Measurements from ENCODE around the gene CBLN3. TPM values are rescaled to one million over a fixed set of nuclear protein-coding genes. Genes with fewer than 3 reads are reported as not detected.

Gene CBLN3
- total RNA-seq, 6 experiments from 2014 or later, result 3.3 to 5.0 (median 3.9) TPM

GRCh38 chr14:24430143-24430681 lies 744 bp upstream of the CBLN3 start:
- TF ChIP-seq CTCF (IDR thresholded peaks at IDR 0.05), result no peak
- no peaks in the 10 kb centered on the region for H3K9me3 Mint-ChIP-seq
- H3K36me3 Mint-ChIP-seq (ENCODE audit: low read depth), result peaks cover 8% of the 10 kb centered on the region
- peak; percentile 44 for DNase-seq
- H3K4me3 Mint-ChIP-seq, result peak overlapping the region; percentile 80
- peak overlapping the region; percentile 95 for H3K27ac Mint-ChIP-seq
- H3K4me1 Mint-ChIP-seq (ENCODE audit: low read depth), result peaks cover 49% of the 10 kb centered on the region
- peaks cover 2% of the 10 kb centered on the region for H3K27me3 Mint-ChIP-seq (ENCODE audit: insufficient read depth)

- no peak for TF ChIP-seq CTCF (IDR thresholded peaks at IDR 0.05)
- Mint-ChIP-seq H3K27ac (peak overlapping the region; percentile 96), H3K4me3 (peak overlapping the region; percentile 86; the same call in 1 of the 2 replicates), H3K36me3 (ENCODE audit: low read depth) (peaks cover 8% of the 10 kb centered on the region), H3K27me3 (ENCODE audit: insufficient read depth) (peaks cover 2% of the 10 kb centered on the region), H3K9me3 (no peaks in the 10 kb centered on the region), H3K4me1 (ENCODE audit: low read depth) (peaks cover 52% of the 10 kb centered on the region)
- no peak for DNase-seq
These were observed 657 bp downstream of the CBLN3 start for GRCh38 chr14:24428628-24429394.

GRCh38 chr14:24427537-24428508 lies 1.6 kb downstream of the CBLN3 start:
- Mint-ChIP-seq H3K4me3 (no peak overlapping the region), H3K36me3 (ENCODE audit: low read depth) (peaks cover 8% of the 10 kb centered on the region), H3K27me3 (ENCODE audit: insufficient read depth) (peaks cover 2% of the 10 kb centered on the region), H3K4me1 (ENCODE audit: low read depth) (peaks cover 45% of the 10 kb centered on the region), H3K27ac (peak overlapping the region; percentile 48; the same call in 1 of the 2 replicates), H3K9me3 (no peaks in the 10 kb centered on the region)
- no peak for DNase-seq
- no peak for TF ChIP-seq CTCF (IDR thresholded peaks at IDR 0.05)

GRCh38 chr14:24426912-24427536 lies 2.4 kb downstream of the CBLN3 start:
- peaks cover 2% of the 10 kb centered on the region for H3K27me3 Mint-ChIP-seq (ENCODE audit: insufficient read depth)
- H3K36me3 Mint-ChIP-seq (ENCODE audit: low read depth), result peaks cover 7% of the 10 kb centered on the region
- no peaks in the 10 kb centered on the region for H3K9me3 Mint-ChIP-seq
- H3K4me1 Mint-ChIP-seq (ENCODE audit: low read depth), result peaks cover 42% of the 10 kb centered on the region
- H3K4me3 Mint-ChIP-seq, result no peak overlapping the region
- TF ChIP-seq CTCF (IDR thresholded peaks at IDR 0.05), result no peak
- no peak overlapping the region for H3K27ac Mint-ChIP-seq
- DNase-seq, result no peak
